ENCODE results near the gene B2M.
"Not testable (repeated sequence)": the region's sequence is repeated elsewhere in the genome, so short reads cannot be mapped to it uniquely, and the experiment has no call there.

B2M gene

GRCh38 chr15:44735482-44736180, 24.3 kb downstream of the B2M start:
- peak overlapping the region; percentile 65 to 88 (median 79) for H3K27ac ChIP-seq

DNA sequence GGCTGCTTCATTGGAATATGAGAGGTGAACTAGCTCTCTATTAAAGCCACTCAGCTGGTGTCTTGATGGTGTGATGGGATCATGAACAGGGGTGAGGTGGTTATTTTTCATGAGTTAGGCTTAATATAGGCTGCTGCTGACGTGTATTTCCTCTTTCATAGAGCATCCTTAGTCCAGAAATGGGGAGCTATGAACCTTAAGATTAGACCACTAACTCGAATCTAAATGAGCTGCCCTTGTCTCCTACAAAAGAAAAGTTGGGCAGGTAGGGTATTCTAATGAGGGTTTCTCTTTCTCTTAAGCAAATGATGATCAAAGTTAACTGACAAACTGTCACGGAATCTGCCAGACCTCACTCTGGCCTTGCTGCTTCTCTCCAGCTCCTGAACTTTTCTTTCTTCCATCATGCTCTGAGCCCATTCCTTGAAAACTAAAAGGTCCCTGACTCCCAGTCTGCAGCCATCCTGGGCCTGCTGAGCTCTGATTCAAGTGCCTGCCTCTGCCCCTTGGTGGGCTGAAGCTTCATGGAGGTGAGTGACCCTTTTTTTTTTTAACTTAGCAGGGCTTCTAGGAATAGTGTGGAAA, 25.0 kb downstream of the B2M start, which contains the start of gene TRIM69:
Gene TRIM69 (plus strand): TSS at position 348 of the 585 bp plus-strand sequence. CDS start 177 bp downstream, at position 525.
- Histone ChIP-seq H3K27me3 (no peaks in the 10 kb centered on the region), H3K4me3 (peak within 1 kb of the TSS in 2 of 10 experiments; percentile 11 to 13; a peak in 3 of 20 replicates), H3K9me3 (replicated peaks in 1 of 11) (no peaks in the 10 kb centered on the region), H3K4me1 (peaks cover 27 to 58% (median 31%) of the 10 kb centered on the region in 10 experiments), H4K20me1 (no peaks in the 10 kb centered on the region), H3K9ac (peak within 1 kb of the TSS; percentile 30 to 69 (median 60); a peak in 20 of 22 replicates), H3K4me2 (peak within 1 kb of the TSS; percentile 68 to 85 (median 76)), H3K36me3 (peaks cover 0 to 13% (median 10%) of the 10 kb centered on the region in 11 experiments; a peak in 11 of 22 replicates), H3K27ac (peak within 1 kb of the TSS; percentile 65 to 88 (median 79))
- TF ChIP-seq Cebpa-rat (IDR thresholded peaks at IDR 0.05), result no peak

More at GRCh38 chr15:44735482-44736180, 24.3 kb downstream of the B2M start:
- H3K4me2 ChIP-seq, result peak overlapping the region; percentile 68 to 85 (median 76)
- H3K9me3 ChIP-seq (replicated peaks in 1 of 11), result no peaks in the 10 kb centered on the region
- no peaks in the 10 kb centered on the region for H3K27me3 ChIP-seq
- H3K4me1 ChIP-seq, result peaks cover 29 to 65% (median 35%) of the 10 kb centered on the region in 10 experiments
- TF ChIP-seq Cebpa-rat (IDR thresholded peaks at IDR 0.05), result peak in 1 of 11 experiments; percentile 65; a peak in 2 of 22 replicates
- H3K4me3 ChIP-seq, result peak overlapping the region in 2 of 10 experiments; percentile 11 to 13; a peak in 3 of 20 replicates
- H3K9ac ChIP-seq, result peak overlapping the region; percentile 30 to 69 (median 60); a peak in 20 of 22 replicates
- H3K36me3 ChIP-seq, result peaks cover 0 to 16% (median 11%) of the 10 kb centered on the region in 11 experiments; a peak in 11 of 22 replicates
- H4K20me1 ChIP-seq, result no peaks in the 10 kb centered on the region

DNA sequence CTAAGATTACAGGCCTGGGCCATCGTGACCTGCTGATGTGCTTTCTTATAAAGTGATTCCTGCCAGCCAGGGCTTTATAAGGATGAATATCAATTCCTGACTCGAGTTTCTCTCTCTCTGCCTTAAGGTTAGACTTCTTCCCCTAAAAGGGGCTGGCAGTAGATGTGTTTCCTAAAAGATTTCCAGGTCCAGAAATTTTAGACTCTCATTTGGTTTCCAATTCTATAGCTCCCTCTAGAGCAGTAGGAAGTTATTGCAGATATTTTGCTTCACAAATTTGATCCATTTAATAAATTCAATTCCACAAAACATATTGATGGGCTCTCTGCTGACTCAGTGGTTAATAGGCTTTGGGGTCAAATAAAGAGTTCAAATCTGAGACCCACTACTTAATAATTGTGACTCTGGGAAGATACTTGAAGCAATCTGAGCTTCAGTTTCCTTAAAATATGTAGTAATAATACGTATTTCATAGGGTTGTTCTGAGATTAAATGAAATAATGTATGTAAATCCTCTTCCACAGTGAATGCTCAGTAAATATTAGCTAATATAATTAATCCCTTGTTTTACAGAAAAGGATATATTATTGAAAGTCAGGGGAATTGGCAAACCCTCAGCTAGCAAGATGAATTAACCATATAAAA, 27.1 kb downstream of the B2M start:
- Histone ChIP-seq H3K4me1 (peaks cover 21 to 47% (median 27%) of the 10 kb centered on the region in 10 experiments), H3K27ac (no peak overlapping the region), H3K4me2 (peak overlapping the region in 1 of 11 experiments; percentile 21; a peak in 1 of 22 replicates), H3K9me3 (replicated peaks in 1 of 11) (peaks cover 0 to 4% (median 0%) of the 10 kb centered on the region in 11 experiments; a peak in 2 of 22 replicates), H3K27me3 (no peaks in the 10 kb centered on the region), H3K36me3 (no peaks in the 10 kb centered on the region), H4K20me1 (no peaks in the 10 kb centered on the region), H3K4me3 (no peak overlapping the region), H3K9ac (no peak overlapping the region)
- no peak for TF ChIP-seq Cebpa-rat (IDR thresholded peaks at IDR 0.05)

GRCh38 chr15:44739222-44739847, 28.0 kb downstream of the B2M start:
- H3K9ac ChIP-seq; H3K36me3 ChIP-seq; H4K20me1 ChIP-seq; H3K4me3 ChIP-seq; H3K9me3 ChIP-seq (replicated peaks in 1 of 11); H3K27ac ChIP-seq; H3K27me3 ChIP-seq; H3K4me2 ChIP-seq: not testable (repeated sequence)
- H3K4me1 ChIP-seq, result peaks cover 21 to 40% (median 24%) of the 10 kb centered on the region in 10 experiments

DNA sequence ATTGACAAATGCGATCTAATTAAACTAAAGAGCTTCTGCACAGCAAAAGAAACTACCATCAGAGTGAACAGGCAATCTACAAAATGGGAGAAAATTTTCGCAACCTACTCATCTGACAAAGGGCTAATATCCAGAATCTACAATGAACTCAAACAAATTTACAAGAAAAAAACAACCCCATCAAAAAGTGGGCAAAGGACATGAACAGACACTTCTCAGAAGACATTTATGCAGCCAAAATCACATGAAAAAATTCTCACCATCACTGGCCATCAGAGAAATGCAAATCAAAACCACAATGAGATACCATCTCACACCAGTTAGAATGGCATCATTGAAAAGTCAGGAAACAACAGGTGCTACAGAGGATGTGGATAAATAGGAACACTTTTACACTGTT, 32.1 kb downstream of the B2M start:
- not testable (repeated sequence) for H3K27me3 ChIP-seq; H3K9ac ChIP-seq; H3K36me3 ChIP-seq; H3K4me1 ChIP-seq; H3K4me3 ChIP-seq; H3K27ac ChIP-seq; H3K4me2 ChIP-seq; H4K20me1 ChIP-seq; H3K9me3 ChIP-seq (replicated peaks in 1 of 11)

DNA sequence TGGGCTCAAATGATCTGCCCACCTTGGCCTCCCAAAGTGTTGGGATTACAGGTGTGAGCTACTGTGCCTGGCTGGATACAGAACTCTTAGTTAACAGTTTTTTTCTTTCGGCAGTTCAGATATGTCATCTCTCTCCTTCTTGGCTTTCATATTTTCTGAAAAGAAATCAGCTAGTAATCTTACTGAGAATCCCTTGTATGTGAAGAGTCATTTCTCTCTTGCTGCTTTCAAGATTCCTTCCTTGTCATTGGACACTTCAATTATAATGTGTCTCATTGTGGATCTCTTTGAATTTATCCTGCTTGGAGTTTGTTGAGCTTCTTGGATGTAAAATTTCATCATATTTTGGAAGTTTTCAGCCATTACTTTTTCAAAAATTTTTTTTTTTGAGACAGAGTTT, 42.0 kb downstream of the B2M start:
- Histone ChIP-seq H4K20me1 (no peaks in the 10 kb centered on the region), H3K4me2 (no peak overlapping the region), H3K36me3 (no peaks in the 10 kb centered on the region), H3K4me1 (no peaks in the 10 kb centered on the region), H3K27ac (no peak overlapping the region), H3K4me3 (no peak overlapping the region), H3K9me3 (replicated peaks in 1 of 11) (peaks cover 24 to 43% (median 31%) of the 10 kb centered on the region in 11 experiments), H3K27me3 (no peaks in the 10 kb centered on the region), H3K9ac (no peak overlapping the region)
- no peak for TF ChIP-seq Cebpa-rat (IDR thresholded peaks at IDR 0.05)

DNA sequence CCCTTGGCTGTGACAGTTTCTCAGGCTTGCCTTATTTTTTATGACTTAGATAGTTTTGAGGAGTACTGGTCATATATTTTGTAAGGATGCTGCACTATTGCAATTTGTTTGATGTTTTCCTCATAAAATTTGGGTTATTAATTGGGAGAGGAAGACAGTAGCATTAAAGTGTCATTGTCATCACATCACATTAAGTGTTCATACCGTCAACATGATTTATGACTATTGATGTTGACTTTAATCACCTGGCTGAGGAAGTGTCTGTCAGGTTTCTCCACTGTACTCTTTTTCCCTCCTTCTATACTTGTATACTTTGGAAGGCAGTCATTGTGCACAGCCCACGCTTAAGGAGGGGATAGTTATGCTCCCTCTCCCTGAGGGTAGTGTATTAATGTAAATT, 51.9 kb downstream of the B2M start:
- no peaks in the 10 kb centered on the region for H3K4me1 ChIP-seq
- no peak overlapping the region for H3K27ac ChIP-seq
- H3K9me3 ChIP-seq (replicated peaks in 1 of 11), result no peaks in the 10 kb centered on the region
- no peak overlapping the region for H3K4me3 ChIP-seq
- no peak for TF ChIP-seq Cebpa-rat (IDR thresholded peaks at IDR 0.05)
- no peaks in the 10 kb centered on the region for H4K20me1 ChIP-seq
- no peaks in the 10 kb centered on the region for H3K27me3 ChIP-seq
- no peaks in the 10 kb centered on the region for H3K36me3 ChIP-seq
- no peak overlapping the region for H3K4me2 ChIP-seq
- no peak overlapping the region for H3K9ac ChIP-seq

DNA sequence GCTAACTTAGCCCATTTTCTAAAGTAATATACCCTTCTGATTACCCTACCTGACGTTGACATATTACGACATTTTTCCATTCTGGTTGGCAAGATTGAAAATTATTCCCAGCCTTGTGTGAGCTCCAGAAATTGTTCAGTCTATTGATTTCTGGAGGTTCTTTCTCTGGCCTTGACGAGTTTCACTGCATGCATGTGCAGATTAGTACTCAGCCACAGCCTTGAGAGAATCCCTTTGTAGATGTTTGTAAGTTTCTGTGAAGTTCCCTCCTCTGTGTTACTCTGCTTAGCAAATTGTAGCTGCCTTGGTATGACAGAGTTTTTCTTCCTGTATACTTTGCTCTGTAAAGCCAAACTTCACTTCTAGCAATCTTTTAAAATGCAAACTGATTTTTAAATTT, 52.5 kb downstream of the B2M start:
- no peak overlapping the region for H3K4me2 ChIP-seq
- no peak; a peak in 1 of 22 replicates for TF ChIP-seq Cebpa-rat (IDR thresholded peaks at IDR 0.05)
- H3K9ac ChIP-seq, result no peak overlapping the region
- no peaks in the 10 kb centered on the region for H4K20me1 ChIP-seq
- H3K4me3 ChIP-seq, result no peak overlapping the region
- no peaks in the 10 kb centered on the region for H3K4me1 ChIP-seq
- H3K9me3 ChIP-seq (replicated peaks in 1 of 11), result peaks cover 0 to 3% (median 0%) of the 10 kb centered on the region in 11 experiments; a peak in 3 of 22 replicates
- H3K36me3 ChIP-seq, result no peaks in the 10 kb centered on the region
- H3K27me3 ChIP-seq, result no peaks in the 10 kb centered on the region
- H3K27ac ChIP-seq, result no peak overlapping the region

DNA sequence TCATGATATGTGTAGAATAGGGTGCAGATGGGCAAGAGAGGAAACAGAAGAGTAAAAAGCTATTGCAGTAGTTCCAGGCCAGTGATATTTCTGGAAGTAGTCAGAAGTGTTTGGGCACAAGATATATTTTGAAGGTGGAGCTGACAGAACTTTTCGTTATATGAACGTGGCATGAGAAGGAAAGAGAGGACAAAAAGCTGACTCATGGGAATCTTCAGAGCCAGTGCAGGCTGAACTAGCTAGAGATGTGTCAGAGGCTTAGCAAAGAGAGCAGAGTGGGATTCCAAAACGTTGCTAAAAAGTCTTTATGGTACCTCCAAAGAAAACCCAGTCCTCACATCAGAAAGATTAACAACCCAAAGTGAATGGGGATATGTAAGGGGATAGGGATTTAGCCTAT, 53.7 kb downstream of the B2M start:
- Histone ChIP-seq H4K20me1 (no peaks in the 10 kb centered on the region), H3K4me2 (no peak overlapping the region), H3K4me3 (no peak overlapping the region), H3K27ac (no peak overlapping the region), H3K4me1 (no peaks in the 10 kb centered on the region), H3K27me3 (no peaks in the 10 kb centered on the region), H3K36me3 (no peaks in the 10 kb centered on the region), H3K9ac (no peak overlapping the region), H3K9me3 (replicated peaks in 1 of 11) (peaks cover 9 to 14% (median 12%) of the 10 kb centered on the region in 11 experiments)
- TF ChIP-seq Cebpa-rat (IDR thresholded peaks at IDR 0.05), result no peak
